Skin of body (tissue), 2 donors: ENCODE data around the gene SV2B. TPM values are rescaled to one million over a fixed set of nuclear protein-coding genes. Genes with fewer than 3 reads are reported as not detected.

Experiments used
- DNase-seq: peaks from one replicate; lab custom pipeline; 2025; lab: John Stamatoyannopoulos, UW
- total RNA-seq: library from RNA; depleted of rRNA; stranded (reverse); fragments of >200 nt; gene quantifications from one replicate; pipeline ENCODE4 v1.2.3, GENCODE V29; 2014

The SV2B gene
- total RNA-seq, 1 donor from 2014 or later, result 1.5 TPM

DNA sequence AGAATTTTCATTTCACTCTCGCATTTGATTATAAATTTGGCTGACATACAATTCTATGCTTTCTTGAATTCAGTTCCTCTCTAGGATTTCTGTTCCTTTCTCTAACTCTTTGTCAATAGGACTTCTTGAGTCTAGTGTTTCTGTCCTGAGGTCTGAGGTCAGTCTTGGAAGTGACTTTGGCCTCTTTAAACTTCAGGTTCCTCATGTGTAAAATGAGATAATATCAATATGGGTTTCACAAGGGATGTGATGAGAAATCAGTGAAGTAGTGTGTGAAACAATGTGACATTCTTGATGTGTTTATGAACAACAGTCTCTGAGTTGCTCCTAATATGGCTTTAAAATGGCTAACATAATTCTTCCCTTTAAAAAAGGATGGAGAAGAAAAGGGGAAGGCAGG lies 92.2 kb downstream of the SV2B start:
- DNase-seq, result no peak

DNA sequence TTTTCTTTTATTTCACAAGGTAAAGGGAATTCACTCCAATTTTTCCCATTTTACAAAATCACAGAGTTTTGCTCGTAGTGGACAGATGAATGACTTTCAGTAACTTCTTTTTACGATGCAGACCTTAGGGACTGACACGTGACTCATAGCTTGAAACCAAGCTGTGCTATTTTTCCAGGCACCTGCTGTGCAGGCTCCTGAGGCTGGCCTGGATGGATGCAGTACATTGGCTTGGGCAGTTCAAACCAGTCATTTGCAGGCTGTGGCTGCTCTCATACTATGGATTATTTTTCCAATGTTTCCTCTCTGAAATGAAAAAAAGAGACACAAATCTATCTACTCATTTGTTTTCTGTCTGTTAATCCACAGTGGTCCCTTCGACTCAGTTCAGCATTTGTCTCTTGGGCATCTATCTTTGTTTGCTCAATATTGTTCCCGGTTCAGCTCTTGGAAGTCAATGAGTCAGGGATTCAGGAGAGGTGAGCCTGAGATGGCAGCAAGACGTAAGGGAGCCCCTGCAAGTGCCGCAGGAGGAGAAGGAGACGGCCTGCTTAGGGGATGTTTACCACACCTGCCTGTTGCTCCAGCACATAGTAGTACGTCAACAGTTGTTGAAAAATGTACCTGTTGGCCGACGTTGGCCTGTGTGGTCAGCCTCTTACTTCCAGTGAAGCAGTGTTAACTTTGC lies 92.8 kb downstream of the SV2B start:
- no peak for DNase-seq

- DNase-seq, result no peak
These were observed 93.3 kb downstream of the SV2B start for GRCh38 chr15:91193378-91193720.

- no peak for DNase-seq
These were observed 96.1 kb downstream of the SV2B start for GRCh38 chr15:91196127-91196526.

- no peak for DNase-seq
These were observed 96.7 kb downstream of the SV2B start for GRCh38 chr15:91196768-91197167.

DNA sequence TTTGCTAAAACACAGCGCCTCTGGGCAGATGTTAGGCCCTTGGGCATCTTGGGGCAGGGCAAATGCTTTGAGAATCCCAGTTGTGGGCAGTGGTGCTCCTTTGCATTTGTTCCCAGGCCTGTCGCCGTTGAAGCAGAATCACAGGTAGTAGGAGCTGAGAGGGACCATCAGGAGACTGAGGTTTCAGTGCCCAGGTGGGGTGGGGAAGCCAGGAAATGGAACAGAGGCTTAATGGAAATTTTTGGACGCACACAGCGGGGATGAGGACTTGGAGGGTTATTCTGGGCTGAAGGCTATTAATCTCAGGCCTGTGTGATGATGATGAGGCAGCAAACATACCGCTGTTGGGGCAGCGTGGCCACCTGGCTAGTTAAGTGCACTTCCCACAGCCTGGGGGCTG lies 99.5 kb downstream of the SV2B start:
- no peak for DNase-seq

DNA sequence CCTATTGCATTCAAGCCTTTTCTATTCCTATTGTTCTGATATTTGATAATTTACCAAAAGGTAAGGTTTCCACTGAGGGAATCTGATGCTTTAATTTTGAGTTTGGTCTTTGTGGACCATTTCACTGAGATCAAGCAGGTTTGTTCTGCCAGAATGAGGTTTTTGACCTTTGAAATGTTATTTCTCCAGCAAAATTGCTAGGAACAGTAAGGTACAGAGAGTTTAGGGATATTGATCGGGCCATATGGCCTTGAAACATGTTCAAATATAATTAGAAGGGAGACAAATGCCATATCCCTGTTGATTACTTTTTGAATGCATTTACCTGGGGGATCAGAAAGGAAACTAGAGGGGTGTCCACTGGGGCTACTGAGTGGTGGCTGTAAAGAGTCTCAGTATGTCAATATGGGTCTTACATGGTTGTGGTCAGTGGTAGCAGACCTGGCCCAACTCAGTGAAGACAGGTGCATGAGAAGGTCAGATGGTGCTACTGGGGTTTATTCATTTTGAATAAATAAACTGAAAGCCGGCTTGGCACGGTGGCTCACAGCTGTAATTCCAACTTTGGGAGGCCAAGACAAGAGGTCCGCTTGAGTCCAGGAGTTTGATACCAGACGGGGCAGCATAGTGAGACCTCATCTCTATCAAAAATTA lies 100.2 kb downstream of the SV2B start:
- DNase-seq, result no peak

DNA sequence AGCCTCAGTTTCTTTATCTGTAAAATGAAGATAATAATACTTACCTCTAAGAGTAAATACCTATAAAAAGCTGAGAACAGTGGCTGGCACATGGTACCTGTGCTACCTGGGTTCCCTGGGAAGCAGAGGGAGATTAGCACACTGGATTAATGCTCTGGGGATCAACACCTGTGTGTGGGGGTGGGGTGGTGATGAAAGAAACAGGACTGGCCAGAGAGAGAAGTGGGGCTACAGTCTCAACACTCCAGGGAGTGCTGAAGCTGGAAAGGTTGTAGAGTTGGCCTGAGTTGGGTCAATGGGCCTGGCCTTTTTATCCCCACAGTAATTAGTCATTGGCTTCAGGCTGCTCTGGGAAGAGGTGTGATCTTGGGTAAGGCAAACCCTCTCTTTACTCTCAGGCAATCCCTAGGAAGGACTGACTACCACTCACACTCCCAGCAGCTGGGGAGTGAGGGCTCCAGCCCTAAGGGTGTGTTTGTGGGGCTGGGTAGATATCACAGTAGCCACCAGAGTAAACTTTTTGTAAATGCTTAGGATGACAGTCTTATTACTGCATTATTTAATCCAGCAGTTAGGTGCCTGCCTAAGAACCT lies 102.5 kb downstream of the SV2B start:
- no peak for DNase-seq

DNA sequence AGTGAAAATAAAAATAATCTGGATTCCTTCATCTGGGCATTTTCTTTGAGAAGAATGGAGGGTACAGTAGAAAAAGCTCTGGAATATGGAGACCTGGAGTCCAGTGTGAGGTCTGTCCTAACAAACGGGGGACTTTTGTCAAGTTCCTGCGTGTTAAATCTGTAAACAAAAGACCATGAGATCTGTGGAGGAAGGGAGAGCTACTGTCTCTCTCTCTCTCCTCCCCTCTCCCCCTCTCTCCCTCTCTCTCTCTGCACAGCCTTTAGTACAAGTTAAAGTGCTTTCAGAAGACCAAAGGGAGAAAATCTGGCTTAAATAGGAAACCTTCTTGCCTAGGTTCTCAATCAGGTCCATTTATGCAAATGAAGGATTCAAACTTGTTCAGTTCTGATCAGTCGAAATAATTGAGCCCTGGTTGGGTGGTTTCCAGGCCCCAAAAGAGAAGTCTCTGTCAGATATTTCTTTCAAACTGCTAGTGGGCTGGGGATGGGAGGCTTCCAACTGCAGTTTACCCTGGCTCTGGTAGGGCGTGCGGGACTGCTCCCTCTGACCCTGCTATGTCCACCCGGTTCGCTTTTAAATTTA lies 103.7 kb downstream of the SV2B start:
- DNase-seq, result no peak

- no peak for DNase-seq
These were observed 108.3 kb downstream of the SV2B start for GRCh38 chr15:91208371-91208770.

DNA sequence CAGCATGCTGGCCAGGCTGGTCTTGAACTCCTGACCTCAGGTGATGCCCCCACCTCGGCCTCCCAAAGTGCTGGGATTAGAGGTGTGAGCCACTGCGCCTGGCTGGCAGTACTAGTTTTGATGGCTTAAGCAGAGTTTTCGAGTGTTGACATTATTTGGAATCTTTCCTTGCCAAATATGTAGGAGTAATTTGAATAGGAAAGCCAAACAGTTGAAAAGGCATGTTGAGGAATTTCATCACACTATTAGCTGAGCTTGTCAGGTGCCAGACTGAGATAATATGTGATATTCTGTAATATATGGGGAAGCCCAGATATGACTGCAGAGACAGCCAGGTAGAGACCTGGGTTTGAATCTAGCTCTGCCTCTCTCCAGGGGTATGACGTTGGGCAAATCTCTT lies 109.3 kb downstream of the SV2B start:
- DNase-seq, result no peak

GRCh38 chr15:91209726-91210125 lies 109.7 kb downstream of the SV2B start:
- DNase-seq, result no peak

- DNase-seq, result no peak
These were observed 114.9 kb downstream of the SV2B start for GRCh38 chr15:91214675-91215590.

- no peak for DNase-seq
These were observed 115.9 kb downstream of the SV2B start for GRCh38 chr15:91216000-91216399.

GRCh38 chr15:91219206-91219605 lies 119.1 kb downstream of the SV2B start:
- DNase-seq, result no peak

DNA sequence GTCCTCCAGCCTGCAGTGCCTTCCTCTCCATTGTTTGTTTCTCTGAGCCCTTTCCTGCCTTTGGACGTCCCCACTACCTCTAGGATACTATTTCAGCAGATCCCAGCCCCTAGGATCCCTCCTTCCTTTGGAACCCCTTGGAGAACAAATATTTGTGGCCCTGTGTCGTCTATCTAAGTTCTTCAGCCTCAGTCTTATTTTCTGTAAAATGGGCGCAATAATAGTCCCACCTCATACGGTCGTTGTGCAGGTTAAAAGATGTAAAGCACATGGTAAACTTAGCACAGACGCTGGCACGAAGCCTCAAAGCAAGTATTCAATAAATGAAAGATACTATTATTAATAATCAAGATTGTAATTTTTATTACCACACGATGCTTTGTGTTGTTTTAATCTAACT lies 122.0 kb downstream of the SV2B start:
- DNase-seq, result no peak

- DNase-seq, result peak; percentile 2
These were observed 123.8 kb downstream of the SV2B start for GRCh38 chr15:91223863-91224262.

DNA sequence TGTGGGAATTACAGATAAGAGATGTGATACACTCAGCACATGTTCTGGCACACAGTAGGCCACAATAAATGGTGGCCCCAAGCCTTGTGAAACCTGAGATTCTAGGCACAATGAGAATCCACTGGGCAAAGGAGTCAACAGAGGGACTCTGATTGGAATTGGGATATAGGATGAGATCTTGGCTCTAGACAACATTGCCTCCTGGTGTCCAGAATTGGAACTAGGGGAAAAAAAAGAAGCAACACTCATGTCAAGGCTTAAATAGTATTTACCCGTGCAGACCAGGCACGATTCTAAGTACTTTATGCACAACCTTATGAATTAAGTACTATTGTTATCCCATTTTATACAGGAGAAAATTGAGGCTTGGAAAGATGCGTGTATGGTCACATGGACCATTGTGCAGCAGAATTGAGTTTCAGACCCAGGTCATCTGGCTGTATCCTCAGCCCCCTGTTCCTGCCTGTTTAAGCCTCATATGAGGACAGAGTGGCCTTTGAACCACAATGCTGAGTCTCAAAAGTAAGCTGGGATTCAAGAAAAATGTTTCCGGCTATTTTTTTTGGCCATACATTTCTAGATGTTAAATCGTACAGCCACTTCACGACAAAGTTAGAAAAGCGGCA lies 124.8 kb downstream of the SV2B start:
- DNase-seq, result no peak

- no peak for DNase-seq
These were observed 125.7 kb downstream of the SV2B start for GRCh38 chr15:91225741-91226140.

GRCh38 chr15:91227117-91227516 lies 127.1 kb downstream of the SV2B start:
- no peak for DNase-seq

- DNase-seq, result no peak
These were observed 127.7 kb downstream of the SV2B start for GRCh38 chr15:91227766-91228165.
